Ishikawa (cell line): Measurements from ENCODE around the gene OTP.

ENCODE experiments used
- CEBPB ChIP-seq: IDR thresholded peaks from 2 replicates; pipeline ENCODE4 v1.6.1; 2012
- RAD21 ChIP-seq: IDR thresholded peaks from 2 replicates; pipeline ENCODE4 v1.6.1; 2012; ENCODE audit warnings: low read depth
- YY1 ChIP-seq: IDR thresholded peaks from 2 replicates; pipeline ENCODE4 v1.6.1; 2012; ENCODE audit warnings: low read depth

GRCh38 chr5:77637998-77638762 is at the start of gene OTP:
- TF ChIP-seq RAD21, result no peak
- no peak for TF ChIP-seq CEBPB
- TF ChIP-seq YY1, result no peak
